Femur (tissue), 1 donor: ENCODE measurements around the gene CNR2.
"Not testable (repeated sequence)": the region's sequence is repeated elsewhere in the genome, so short reads cannot be mapped to it uniquely, and the experiment has no call there.

Experiments used
- DNase-seq: peaks from one replicate; pipeline ENCODE4 v3.0.0-alpha.2; 2017

The CNR2 gene

DNA sequence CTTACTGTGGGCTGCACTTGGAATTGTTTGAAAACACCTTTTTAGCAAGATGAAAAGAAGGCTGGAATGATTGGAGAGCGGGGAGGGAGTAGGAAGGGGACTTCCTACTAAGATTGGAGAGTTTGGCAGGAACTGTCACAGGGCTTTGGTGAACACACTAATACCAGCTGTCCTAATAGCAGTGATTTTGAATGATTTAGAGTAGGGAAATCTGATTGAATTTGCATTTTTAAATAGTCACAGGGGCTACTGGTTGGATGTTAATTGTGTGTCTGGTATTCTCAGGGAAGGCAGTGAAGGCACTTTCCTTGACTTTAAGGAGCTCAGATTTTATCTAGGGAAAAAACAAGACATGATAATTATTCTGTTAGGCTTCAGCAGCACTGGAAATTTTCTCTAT is 85.4 kb downstream of the CNR2 start:
- DNase-seq, result no peak

DNA sequence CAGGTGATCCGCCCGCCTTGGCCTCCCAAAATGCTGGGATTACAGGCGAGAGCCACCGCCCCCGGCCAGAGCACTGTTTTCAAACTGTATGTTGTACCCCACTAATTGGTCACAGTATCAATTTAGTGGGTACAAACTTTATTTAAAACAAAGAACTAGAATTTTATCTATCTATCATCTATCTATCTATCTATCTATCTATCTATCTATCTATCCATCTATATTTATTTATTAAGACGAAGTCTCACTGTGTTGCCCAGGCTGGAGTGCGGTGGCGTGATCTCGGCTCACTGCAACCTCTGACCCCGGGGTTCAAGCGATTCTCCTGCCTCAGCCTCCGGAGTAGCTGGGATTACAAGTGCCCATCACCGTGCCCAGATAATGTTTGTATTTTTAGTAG is 86.6 kb downstream of the CNR2 start:
- DNase-seq, result not testable (repeated sequence)

GRCh38 chr1:23825762-23826522 is 87.2 kb downstream of the CNR2 start:
- DNase-seq, result no peak

GRCh38 chr1:23825076-23825761 is 87.9 kb downstream of the CNR2 start, which contains the start of gene HMGCL:
Gene HMGCL (minus strand): TSS chr1:23825429. CDS start chr1:23825415, 14 bp downstream.
- DNase-seq, result peak; percentile 96

DNA sequence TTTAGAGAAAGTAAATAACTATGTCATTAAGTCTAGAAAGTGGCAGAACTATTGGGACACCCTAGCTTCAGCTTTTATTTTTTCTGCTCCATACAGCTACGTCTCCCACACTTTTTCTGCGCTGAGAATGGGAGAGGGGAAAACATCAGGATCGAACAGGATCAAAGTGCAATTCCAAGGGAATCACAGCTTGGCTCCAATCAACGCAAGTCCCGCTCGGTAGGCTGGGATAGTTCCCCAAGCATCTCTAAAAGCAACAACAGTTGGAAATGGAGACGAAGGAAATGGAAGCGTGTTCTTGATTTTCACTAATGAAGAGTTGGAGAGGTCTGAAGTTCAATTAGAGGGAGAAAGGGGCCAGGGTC is 88.5 kb downstream of the CNR2 start:
- DNase-seq, result no peak

GRCh38 chr1:23823767-23824166 is 89.4 kb downstream of the CNR2 start:
- DNase-seq, result no peak
